Measurements from ENCODE around the gene AMIGO1. TPM values are rescaled to one million over a fixed set of nuclear protein-coding genes. Genes with fewer than 3 reads are reported as not detected.

AMIGO1 gene
- total RNA-seq, 1 experiment from 2014 or later, result 1.5 TPM

- no TSS peak for BruUV-seq (replicated peaks)
- intact Hi-C loops (cut with micrococcal nuclease; ENCODE audit: unreplicated experiment), result no loop called here
- H3K9me3 Mint-ChIP-seq (ENCODE audit: low read depth, unreplicated experiment), result no peaks in the 10 kb centered on the region
- no peak for TF ChIP-seq CTCF (IDR thresholded peaks at IDR 0.05; ENCODE audit: unreplicated experiment)
- H3K4me1 Mint-ChIP-seq (ENCODE audit: low read depth, unreplicated experiment), result no peaks in the 10 kb centered on the region
- no peaks in the 10 kb centered on the region for H3K36me3 Mint-ChIP-seq (ENCODE audit: insufficient read depth, unreplicated experiment)
- no peak within 1 kb of the TSS for H3K27ac Mint-ChIP-seq (ENCODE audit: unreplicated experiment)
- CTCF ChIA-PET, result interaction anchor here (0.6 kb wide), 1 partner anchor 17 kb away, joined by 5 read pairs; the partner anchor contains the start of gene ATXN7L2
- H3K27me3 Mint-ChIP-seq (ENCODE audit: unreplicated experiment), result peaks cover 95% of the 10 kb centered on the region
- peak; percentile 25 for DNase-seq
- H3K4me3 Mint-ChIP-seq (ENCODE audit: low read depth, unreplicated experiment), result peak within 1 kb of the TSS; percentile 55
Observed at GRCh38 chr1:109466452-109467300, 42.9 kb downstream of the AMIGO1 start, which contains the start of gene SYPL2. TSS of gene SYPL2 (plus strand) at chr1:109466546. CDS start at chr1:109466844, 298 bp downstream.

GRCh38 chr1:109466125-109466451 is 43.4 kb downstream of the AMIGO1 start:
- CTCF ChIA-PET, result interaction anchor here (0.6 kb wide), 1 partner anchor 17 kb away, joined by 5 read pairs; the partner anchor contains the start of gene ATXN7L2
- intact Hi-C loops (cut with micrococcal nuclease; ENCODE audit: unreplicated experiment), result no loop called here
- DNase-seq, result no peak
- Mint-ChIP-seq H3K9me3 (ENCODE audit: low read depth, unreplicated experiment) (no peaks in the 10 kb centered on the region), H3K36me3 (ENCODE audit: insufficient read depth, unreplicated experiment) (no peaks in the 10 kb centered on the region), H3K27ac (ENCODE audit: unreplicated experiment) (no peak overlapping the region), H3K27me3 (ENCODE audit: unreplicated experiment) (peaks cover 97% of the 10 kb centered on the region), H3K4me1 (ENCODE audit: low read depth, unreplicated experiment) (no peaks in the 10 kb centered on the region), H3K4me3 (ENCODE audit: low read depth, unreplicated experiment) (peak overlapping the region; percentile 55)
- BruUV-seq (replicated peaks), result no TSS peak
- no peak for TF ChIP-seq CTCF (IDR thresholded peaks at IDR 0.05; ENCODE audit: unreplicated experiment)

GRCh38 chr1:109457819-109458218 is 51.7 kb downstream of the AMIGO1 start:
- no TSS peak for BruUV-seq (replicated peaks)
- no peak overlapping the region for H3K4me3 Mint-ChIP-seq (ENCODE audit: low read depth, unreplicated experiment)
- no peak for TF ChIP-seq CTCF (IDR thresholded peaks at IDR 0.05; ENCODE audit: unreplicated experiment)
- H3K4me1 Mint-ChIP-seq (ENCODE audit: low read depth, unreplicated experiment), result no peaks in the 10 kb centered on the region
- no peak overlapping the region for H3K27ac Mint-ChIP-seq (ENCODE audit: unreplicated experiment)
- CTCF ChIA-PET, result no interaction called here
- DNase-seq, result no peak
- no peaks in the 10 kb centered on the region for H3K36me3 Mint-ChIP-seq (ENCODE audit: insufficient read depth, unreplicated experiment)
- intact Hi-C loops (cut with micrococcal nuclease; ENCODE audit: unreplicated experiment), result no loop called here
- H3K9me3 Mint-ChIP-seq (ENCODE audit: low read depth, unreplicated experiment), result no peaks in the 10 kb centered on the region
- peaks cover 46% of the 10 kb centered on the region for H3K27me3 Mint-ChIP-seq (ENCODE audit: unreplicated experiment)

DNA sequence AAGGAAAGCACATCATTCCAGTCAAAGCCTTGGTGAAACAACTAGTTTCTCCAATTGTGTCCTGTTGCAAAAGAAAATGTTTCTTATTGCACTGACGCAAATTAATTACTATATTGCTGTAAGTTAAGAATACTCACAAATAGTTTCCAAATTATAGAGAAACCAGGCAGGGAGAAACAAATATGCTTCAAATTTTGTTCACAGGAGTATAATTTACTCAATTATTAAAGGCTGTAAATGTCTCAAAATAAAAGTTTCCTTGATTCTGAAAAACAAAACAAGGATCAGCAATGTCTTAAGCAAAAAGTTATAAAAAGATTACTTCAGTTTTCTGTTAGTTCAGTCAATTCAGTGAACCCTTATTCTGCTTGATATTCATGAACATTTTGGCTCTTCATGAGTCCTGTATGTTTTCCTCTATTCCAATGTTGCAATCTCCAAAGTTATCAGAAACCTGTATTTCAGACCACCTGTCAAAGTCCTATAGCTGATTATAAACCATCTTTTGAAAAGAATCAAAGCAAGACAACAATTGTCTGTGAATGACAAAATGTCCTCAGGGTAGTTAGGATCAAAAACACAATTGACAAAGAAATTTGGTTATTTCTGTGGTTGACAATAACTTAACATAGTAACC is 54.9 kb downstream of the AMIGO1 start:
- no TSS peak for BruUV-seq (replicated peaks)
- Mint-ChIP-seq H3K27ac (ENCODE audit: unreplicated experiment) (no peak overlapping the region), H3K4me3 (ENCODE audit: low read depth, unreplicated experiment) (no peak overlapping the region), H3K36me3 (ENCODE audit: insufficient read depth, unreplicated experiment) (no peaks in the 10 kb centered on the region), H3K27me3 (ENCODE audit: unreplicated experiment) (peaks cover 47% of the 10 kb centered on the region), H3K4me1 (ENCODE audit: low read depth, unreplicated experiment) (no peaks in the 10 kb centered on the region), H3K9me3 (ENCODE audit: low read depth, unreplicated experiment) (no peaks in the 10 kb centered on the region)
- CTCF ChIA-PET, result no interaction called here
- TF ChIP-seq CTCF (IDR thresholded peaks at IDR 0.05; ENCODE audit: unreplicated experiment), result no peak
- intact Hi-C loops (cut with micrococcal nuclease; ENCODE audit: unreplicated experiment), result no loop called here
- no peak for DNase-seq

Other genes with a start within 250 kb of the AMIGO1 start
- gene PSRC1, start 226.6 kb downstream of the AMIGO1 start, total RNA-seq (2022), result 17.1 and 21.3 TPM in 2 replicates
- gene MYBPHL, start 202.7 kb downstream of the AMIGO1 start, total RNA-seq (2022), result not detected in 2 replicates
- gene SORT1, start 111.8 kb downstream of the AMIGO1 start, total RNA-seq (2022), result 46.3 and 68.2 TPM in 2 replicates
- 108 and 121 TPM in 2 replicates for gene PSMA5, start 83.3 kb downstream of the AMIGO1 start, total RNA-seq (2022)
- gene SYPL2, start 43.2 kb downstream of the AMIGO1 start, total RNA-seq (2022), result 0.20 TPM in 1 of 2 replicates, not detected in the other
- 4.3 and 4.5 TPM in 2 replicates for gene ATXN7L2, start 25.8 kb downstream of the AMIGO1 start, total RNA-seq (2022)
- gene CYB561D1, start 15.6 kb downstream of the AMIGO1 start, total RNA-seq (2022), result 9.0 and 9.6 TPM in 2 replicates
- gene GPR61, start 30.1 kb upstream of the AMIGO1 start, total RNA-seq (2022), result not detected in 2 replicates
- 6.3 and 6.5 TPM in 2 replicates for gene GNAI3, start 38.9 kb upstream of the AMIGO1 start, total RNA-seq (2022)
- gene GNAT2, start 109.9 kb upstream of the AMIGO1 start, total RNA-seq (2022), result not detected in 2 replicates
- gene AMPD2, start 110.1 kb upstream of the AMIGO1 start, total RNA-seq (2022), result 34.0 and 54.6 TPM in 2 replicates
- gene GSTM4, start 146.4 kb upstream of the AMIGO1 start, total RNA-seq (2022), result 12.6 and 13.6 TPM in 2 replicates
- gene GSTM2, start 158.3 kb upstream of the AMIGO1 start, total RNA-seq (2022), result 2.5 and 3.2 TPM in 2 replicates
- 15.4 TPM in 2 replicates for gene GSTM1, start 178.1 kb upstream of the AMIGO1 start, total RNA-seq (2022)
- not detected in 2 replicates for gene GSTM5, start 202.5 kb upstream of the AMIGO1 start, total RNA-seq (2022)
- 67.9 and 73.7 TPM in 2 replicates for gene GSTM3, start 231.3 kb upstream of the AMIGO1 start, total RNA-seq (2022)